HFFc6 (cell line): ENCODE measurements around the gene RARB. TPM values are rescaled to one million over a fixed set of nuclear protein-coding genes. Genes with fewer than 3 reads are reported as not detected.

Experiments used
- DNase-seq: peaks from one replicate; pipeline ENCODE4 v3.0.0-alpha.2; 2018
- H3K27ac Mint-ChIP-seq: 2 replicates; pipeline ENCODE4 v1.8.0; 2020; ENCODE audit warnings: mild to moderate bottlenecking, mixed read lengths
- H3K27me3 Mint-ChIP-seq: 2 replicates; pipeline ENCODE4 v1.8.0; 2021; ENCODE audit warnings: mild to moderate bottlenecking, moderate library complexity, mixed read lengths; ENCODE audit not compliant: insufficient read depth
- H3K36me3 Mint-ChIP-seq: 2 replicates; pipeline ENCODE4 v1.8.0; 2021; ENCODE audit warnings: low read depth, mixed read lengths
- H3K4me1 Mint-ChIP-seq: 2 replicates; pipeline ENCODE4 v1.8.0; 2020; ENCODE audit warnings: low read depth, mixed read lengths
- H3K4me3 Mint-ChIP-seq: 2 replicates; pipeline ENCODE4 v1.8.0; 2020; ENCODE audit warnings: mild to moderate bottlenecking, moderate library complexity, mixed read lengths
- H3K9me3 Mint-ChIP-seq: 2 replicates; pipeline ENCODE4 v1.8.0; 2020; ENCODE audit warnings: mild to moderate bottlenecking, mixed read lengths
- CTCF ChIP-seq: fragments of 200-600 bp; sonication (generic); IDR thresholded peaks from 2 replicates; pipeline ENCODE4 v1.5.0; 2021; ENCODE audit warnings: antibody characterized with exemption, mild to moderate bottlenecking
- total RNA-seq, 6 experiments: library from RNA; stranded (reverse); fragmentation: NEBNext Ultra II Directional; extraction: Animal tissue kit (Norgen Biotek cat#: 25700); gene quantifications; 2 replicates in 1 of 6; 3 replicates in 5 of 6; pipeline ENCODE4 v1.2.3, GENCODE V29; 2021

RARB gene
- total RNA-seq, 6 experiments from 2014 or later: 1.6 to 2.4 (median 1.8) TPM; not detected in 2

DNA sequence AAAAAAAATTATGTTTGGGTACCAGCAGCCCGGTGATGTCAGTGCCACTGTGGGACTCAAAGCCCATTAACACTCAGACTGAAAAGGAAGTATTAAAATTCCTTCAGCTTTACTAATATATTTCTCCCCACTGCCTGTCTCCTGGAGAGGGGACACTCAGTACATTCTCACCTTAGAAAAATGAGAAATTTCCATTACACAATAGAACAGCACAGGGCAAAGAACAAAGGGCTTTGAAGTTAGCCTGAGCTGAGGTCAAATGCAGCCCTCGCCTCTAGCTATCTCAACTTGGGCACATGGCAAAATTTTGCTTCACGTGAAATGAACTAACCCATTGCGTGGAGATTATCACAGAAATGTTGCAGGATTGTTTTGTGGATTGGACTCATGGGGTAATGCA is 80.8 kb downstream of the RARB start:
- peaks cover 37% of the 10 kb centered on the region for H3K4me1 Mint-ChIP-seq
- DNase-seq: peak; percentile 24
- no peaks in the 10 kb centered on the region; the same call in 1 of the 2 replicates for H3K36me3 Mint-ChIP-seq
- peak overlapping the region; percentile 49 for H3K4me3 Mint-ChIP-seq
- no peaks in the 10 kb centered on the region for H3K9me3 Mint-ChIP-seq
- H3K27me3 Mint-ChIP-seq: peaks cover 6% of the 10 kb centered on the region
- TF ChIP-seq CTCF: no peak
- peak overlapping the region; percentile 63 for H3K27ac Mint-ChIP-seq

- peaks cover 35% of the 10 kb centered on the region for H3K4me1 Mint-ChIP-seq
- H3K36me3 Mint-ChIP-seq: no peaks in the 10 kb centered on the region; the same call in 1 of the 2 replicates
- no peak for TF ChIP-seq CTCF
- H3K27me3 Mint-ChIP-seq: peaks cover 2% of the 10 kb centered on the region
- H3K27ac Mint-ChIP-seq: no peak overlapping the region
- no peaks in the 10 kb centered on the region for H3K9me3 Mint-ChIP-seq
- no peak overlapping the region for H3K4me3 Mint-ChIP-seq
- DNase-seq: no peak
Measured at GRCh38 chr3:25510797-25511196, 82.7 kb downstream of the RARB start.

- no peaks in the 10 kb centered on the region for H3K9me3 Mint-ChIP-seq
- no peaks in the 10 kb centered on the region for H3K36me3 Mint-ChIP-seq
- no peak overlapping the region for H3K4me3 Mint-ChIP-seq
Measured at GRCh38 chr3:25511972-25512721, 84.1 kb downstream of the RARB start.

GRCh38 chr3:25513642-25514266 is 85.7 kb downstream of the RARB start:
- no peak overlapping the region for H3K4me3 Mint-ChIP-seq
- no peak overlapping the region for H3K27ac Mint-ChIP-seq
- DNase-seq: no peak
- peaks cover 13% of the 10 kb centered on the region for H3K4me1 Mint-ChIP-seq
- TF ChIP-seq CTCF: no peak
- peaks cover 2% of the 10 kb centered on the region for H3K27me3 Mint-ChIP-seq
- no peaks in the 10 kb centered on the region for H3K9me3 Mint-ChIP-seq
- no peaks in the 10 kb centered on the region for H3K36me3 Mint-ChIP-seq

More at GRCh38 chr3:25511972-25512721, 84.1 kb downstream of the RARB start:
- no peak for DNase-seq
- Mint-ChIP-seq H3K4me1 (peaks cover 29% of the 10 kb centered on the region), H3K27ac (no peak overlapping the region), H3K27me3 (peaks cover 2% of the 10 kb centered on the region)
- no peak for TF ChIP-seq CTCF

- Mint-ChIP-seq H3K4me3 (no peak overlapping the region), H3K4me1 (no peaks in the 10 kb centered on the region), H3K27ac (no peak overlapping the region), H3K9me3 (no peaks in the 10 kb centered on the region), H3K27me3 (peaks cover 2% of the 10 kb centered on the region), H3K36me3 (no peaks in the 10 kb centered on the region)
- no peak for TF ChIP-seq CTCF
- DNase-seq: no peak
Measured at GRCh38 chr3:25515171-25515570, 87.1 kb downstream of the RARB start.
